HG03103 (cell line): ENCODE results near the gene KLHL17.
"Not testable (repeated sequence)": the region's sequence is repeated elsewhere in the genome, so short reads cannot be mapped to it uniquely, and the experiment has no call there.

ENCODE experiments used
- ATAC-seq: cut with Tn5 transposase; IDR thresholded peaks from one replicate; pipeline ENCODE4 v1.9.1; 2021; ENCODE audit warnings: low read depth; ENCODE audit not compliant: unreplicated experiment

Gene KLHL17

DNA sequence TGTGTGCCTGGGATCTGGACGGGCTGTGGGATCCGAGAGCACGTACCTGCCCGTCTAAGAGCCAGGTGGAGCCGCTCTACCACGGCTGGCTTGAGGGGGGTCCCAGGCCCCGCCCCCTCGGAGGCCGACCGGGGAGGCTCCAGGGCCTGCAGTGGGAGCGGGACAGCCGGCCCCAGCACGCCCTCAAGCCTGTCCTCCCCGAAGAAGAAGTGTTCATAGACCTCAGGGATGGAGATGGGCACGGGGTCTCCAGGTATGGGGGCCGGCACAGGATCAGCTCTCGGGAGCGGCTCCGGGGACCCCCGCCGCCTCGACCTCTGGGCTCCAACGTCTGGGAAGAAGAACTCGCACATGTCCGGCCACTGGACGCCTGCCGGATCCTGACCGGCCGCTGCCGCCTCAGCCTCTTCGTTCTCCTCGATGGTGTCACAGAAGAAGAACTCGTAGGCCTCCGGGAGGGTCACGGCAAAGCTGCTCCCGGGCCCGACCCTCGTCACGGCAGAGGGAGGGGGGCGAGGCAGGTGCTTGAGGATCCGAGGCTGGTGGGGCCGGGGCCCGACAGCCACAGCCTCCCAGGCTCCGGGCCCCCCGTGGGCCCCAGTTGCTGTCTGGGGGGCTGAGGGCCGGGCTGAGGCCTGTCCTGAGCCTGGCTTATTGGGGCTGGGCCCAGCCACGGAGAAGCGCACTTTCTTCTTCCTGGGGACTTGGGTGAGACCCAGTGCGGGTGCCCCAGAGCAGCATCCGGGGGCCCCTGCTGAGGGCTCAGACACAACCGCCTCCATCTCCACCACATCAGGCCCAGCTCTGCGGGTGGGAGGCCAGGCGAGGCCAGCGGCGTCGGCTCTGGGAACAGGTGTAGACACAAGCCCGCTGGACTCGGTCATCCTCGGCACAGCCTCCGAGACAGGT, 18.7 kb downstream of the KLHL17 start:
- ATAC-seq = no peak

DNA sequence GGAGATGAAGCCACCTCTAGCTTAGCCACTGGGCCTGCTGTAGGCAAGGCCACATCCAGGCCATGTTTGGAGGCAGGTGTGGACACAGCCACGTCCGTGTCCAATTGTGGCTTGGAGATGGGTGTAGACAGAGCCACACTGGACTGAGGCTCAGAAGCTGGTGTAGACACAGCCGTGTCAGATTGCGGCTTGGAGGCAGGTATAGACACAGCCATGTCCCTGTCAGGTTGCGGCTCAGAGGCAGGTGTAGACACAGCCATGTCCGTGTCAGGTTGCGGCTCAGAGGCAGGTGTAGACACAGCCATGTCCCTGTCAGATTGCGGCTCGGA, 19.3 kb downstream of the KLHL17 start:
- ATAC-seq = no peak

DNA sequence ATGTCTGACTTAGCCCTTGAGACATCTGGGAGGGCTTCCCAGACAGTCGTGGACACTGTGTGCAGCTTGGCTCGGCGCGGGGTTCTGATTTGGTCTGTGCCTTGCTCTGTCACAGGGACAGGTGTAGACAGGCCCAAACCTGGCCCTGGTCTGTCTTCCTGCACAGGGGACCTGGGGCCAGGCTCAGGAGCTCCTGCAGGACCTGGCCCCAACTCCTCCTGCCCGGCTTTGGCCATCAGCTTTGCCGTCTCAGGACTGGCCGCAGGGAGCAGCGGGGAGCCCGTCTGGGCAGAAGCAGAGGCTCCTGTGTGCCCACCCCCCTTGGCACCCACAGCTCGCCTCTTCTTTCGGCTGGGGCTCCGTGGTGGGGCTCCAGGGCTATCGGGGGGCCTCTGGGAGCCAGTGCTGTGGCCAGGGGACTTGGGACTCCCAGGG, 19.8 kb downstream of the KLHL17 start:
- ATAC-seq = no peak

DNA sequence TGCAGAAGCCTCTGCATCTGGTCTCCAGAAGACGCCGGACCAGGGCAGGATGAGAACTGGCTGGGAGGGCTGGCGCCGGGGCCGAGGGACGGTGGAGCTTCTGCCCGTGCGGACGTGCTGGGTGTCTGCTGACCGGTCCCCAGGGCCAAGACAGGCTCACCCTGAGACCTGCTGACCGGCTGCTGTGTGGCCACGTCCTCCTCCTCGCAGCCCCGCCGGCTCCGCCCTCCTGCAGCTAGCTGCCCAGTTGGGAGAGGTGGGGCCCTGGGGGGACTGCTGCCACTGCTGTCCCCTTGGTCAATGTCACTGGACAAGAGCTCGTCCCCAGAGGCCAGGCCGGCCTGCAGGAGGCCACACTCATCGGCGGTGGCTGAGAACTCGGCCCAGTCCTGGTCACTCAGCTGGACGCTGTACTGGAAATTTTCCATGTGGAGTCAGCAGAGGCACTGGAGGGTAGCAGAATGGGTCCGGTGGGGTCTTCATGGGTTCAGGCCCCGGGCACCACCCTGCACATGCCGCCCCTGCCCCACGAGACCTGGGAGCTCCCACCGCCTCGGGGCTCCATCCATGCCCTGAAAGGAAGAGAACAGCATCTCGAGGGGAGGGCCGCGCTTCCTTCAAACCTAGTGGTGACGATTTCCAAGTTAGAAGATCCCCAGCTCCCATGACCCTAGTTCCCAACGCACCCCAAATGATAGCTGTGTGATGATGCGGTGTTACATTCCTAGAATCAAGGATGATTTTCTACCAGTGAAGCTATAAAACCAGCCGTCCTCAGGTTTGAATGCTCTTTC, 20.4 kb downstream of the KLHL17 start:
- ATAC-seq = no peak

DNA sequence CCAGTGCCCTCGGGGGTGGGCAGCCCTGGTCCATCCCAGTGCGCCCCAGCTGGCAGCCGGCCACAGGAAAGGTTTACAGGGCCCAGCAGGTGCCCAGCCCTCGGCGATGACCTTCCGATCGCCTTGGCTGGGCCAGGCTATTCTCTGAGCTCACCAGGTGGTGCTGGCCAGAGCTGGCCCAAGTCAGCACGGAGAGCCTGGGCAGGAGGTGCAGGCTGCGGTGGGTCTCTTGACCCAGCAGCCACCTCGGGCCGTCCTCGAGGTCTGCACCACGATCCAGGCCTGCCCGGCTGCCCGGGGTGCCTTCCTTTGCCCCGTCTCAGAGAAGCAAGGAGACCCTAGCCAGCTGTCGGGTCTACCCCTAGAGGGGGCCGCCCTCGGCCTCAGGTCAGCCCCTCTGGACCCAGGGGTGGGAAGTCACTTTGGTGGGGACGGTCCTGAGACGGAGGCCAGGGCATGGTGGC, 21.1 kb downstream of the KLHL17 start:
- ATAC-seq = no peak

DNA sequence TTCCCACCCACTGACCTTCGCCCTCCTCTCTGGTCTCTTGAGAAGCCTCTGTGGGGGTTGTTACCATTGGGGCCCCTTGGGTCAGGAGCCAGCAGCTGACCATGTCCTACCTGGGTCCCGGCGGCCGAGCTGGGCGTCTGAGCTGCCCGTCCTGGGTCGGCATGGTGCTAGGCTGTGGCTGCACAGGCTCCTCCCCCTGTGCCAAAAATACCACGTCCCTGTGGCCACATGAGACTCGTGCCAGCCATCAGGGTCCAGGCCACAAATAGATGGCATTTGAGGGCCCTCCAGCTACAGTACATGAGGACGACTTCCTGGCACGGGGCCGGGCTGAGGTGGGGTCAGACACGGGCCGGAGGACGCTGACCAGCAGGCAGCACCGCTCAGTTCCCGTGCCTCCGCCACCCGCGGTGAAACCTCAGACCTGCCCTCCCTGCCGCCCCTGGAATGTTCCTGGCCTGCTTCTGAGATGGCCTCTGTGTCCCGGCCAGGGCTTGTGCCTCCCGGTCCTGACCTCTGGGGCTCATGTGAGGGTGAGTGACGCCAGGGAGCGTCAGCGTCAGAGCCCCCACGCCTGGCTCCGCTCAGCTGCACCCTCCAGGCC, 21.7 kb downstream of the KLHL17 start, which contains the start of gene PERM1:
Gene PERM1 (minus strand): TSS at position 139 of the 604 bp plus-strand sequence. CDS start 1,064 bp downstream, outside the sequence.
- ATAC-seq = no peak

DNA sequence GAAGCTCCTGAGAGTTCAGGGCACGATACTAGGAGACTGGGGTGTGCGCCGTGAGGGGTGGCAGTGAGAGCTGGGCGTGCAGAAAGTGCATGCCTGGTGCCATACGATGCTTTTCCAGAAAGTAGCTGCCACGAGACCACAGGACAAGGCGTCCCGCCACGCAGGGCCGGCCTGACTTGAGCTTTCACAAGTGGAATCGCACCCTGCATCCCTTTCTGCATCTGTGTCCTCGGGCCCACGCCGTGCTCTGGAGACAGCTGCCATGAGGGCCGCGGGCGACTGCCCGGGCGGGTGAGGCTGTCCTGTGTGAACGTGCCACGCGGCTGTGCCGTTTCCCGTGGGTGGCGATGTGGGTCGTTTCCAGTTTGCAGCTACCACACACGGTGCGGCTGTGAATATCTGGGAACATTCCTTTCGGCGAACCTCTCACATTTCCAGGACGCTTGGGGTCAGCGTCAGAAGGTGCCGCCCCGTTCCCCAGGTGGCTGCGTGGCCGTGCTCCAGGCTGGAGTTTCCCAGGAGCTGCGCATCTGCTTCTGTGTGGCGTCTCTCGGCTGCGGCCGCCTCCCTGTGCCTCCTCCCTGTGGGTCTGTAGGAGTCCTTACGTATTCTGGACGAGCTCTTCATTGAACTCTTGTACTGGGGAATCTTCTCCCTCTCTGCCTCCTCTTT, 22.5 kb downstream of the KLHL17 start:
- no peak for ATAC-seq

DNA sequence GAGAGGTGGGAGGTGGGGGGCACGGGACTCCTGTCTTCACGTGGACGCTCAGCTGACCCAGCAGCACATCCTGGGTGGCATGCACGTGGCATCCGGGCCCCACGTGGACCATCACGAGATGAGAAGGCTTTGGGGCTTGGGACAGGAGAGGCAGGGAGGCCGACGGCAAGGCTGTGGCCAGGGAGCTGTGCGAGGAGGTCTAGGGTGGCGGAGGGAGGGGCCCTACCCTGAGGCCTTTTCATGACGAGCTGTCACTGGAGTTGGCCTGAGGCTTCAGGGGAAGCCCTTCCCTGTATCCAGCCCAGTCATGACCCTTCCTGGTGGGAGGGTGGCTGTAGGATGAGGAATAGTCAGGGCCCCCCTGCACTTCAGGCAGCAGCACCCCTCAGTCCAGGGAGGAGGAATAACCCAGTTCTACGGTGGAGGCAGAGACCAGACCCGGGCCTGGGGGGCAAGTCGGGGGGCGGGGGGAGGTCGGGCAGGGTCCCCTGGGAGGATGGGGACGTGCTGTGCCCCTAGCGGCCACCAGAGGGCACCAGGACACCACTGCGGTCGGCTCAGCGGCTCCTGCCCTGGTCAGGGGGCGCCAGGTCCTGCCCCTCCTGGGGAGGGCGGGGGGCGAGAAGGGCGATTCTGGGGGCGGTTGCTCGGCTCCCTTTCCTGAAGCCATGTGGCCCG, 23.6 kb downstream of the KLHL17 start:
- no peak for ATAC-seq

DNA sequence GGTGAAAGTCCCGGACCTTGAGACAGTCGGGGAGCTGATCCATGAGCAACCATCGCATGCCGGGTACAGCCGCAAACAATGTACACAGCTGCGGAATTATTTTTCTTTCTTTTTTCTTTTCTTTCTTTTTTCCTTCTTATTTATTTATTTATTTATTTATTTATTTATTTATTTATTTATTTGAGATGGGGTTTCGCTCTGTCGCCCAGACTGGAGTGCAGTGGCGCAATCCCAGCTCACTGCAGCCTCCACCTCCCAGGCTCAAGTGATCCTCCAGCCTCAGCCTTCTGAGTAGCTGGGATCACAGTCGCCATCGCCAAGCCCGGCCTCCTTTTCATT, 24.1 kb downstream of the KLHL17 start:
- ATAC-seq = no peak

DNA sequence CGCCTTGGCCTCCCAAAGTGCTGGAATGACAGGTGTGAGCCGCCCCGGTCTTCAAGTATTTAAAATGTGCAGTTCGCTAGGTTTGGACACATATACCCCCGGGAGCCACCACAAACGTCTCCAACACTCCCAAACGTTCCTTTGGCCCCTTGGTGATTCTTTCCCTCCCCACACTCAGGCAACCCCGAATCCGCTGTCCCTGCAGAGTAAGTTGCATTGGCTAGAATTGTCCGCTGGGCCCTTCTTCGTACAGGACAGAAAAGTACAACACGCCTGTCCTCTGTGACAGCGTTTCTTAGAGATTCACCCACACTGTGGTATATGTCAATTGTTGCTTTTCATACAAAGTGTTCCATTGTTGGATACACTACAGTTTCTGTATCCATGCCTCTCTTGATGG, 24.7 kb downstream of the KLHL17 start:
- ATAC-seq = no peak

DNA sequence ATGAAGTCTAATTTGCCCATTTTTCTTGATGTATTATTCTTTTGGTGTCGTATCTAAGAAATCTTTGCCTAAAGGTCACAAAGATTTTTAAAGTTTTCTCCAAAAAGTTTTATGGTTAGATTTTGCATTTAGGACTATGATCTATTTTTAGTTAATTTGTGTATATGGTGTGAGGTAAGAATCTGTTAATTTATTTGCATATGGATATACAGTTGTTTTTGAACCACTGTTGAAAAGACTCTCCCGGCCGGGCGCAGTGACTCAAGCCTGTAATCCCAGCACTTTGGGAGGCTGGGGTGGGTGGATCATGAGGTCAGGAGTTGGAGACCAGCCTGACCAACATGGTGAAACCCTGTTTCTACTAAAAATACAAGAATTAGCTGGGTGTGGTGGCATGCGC, 27.7 kb downstream of the KLHL17 start:
- ATAC-seq = not testable (repeated sequence)

DNA sequence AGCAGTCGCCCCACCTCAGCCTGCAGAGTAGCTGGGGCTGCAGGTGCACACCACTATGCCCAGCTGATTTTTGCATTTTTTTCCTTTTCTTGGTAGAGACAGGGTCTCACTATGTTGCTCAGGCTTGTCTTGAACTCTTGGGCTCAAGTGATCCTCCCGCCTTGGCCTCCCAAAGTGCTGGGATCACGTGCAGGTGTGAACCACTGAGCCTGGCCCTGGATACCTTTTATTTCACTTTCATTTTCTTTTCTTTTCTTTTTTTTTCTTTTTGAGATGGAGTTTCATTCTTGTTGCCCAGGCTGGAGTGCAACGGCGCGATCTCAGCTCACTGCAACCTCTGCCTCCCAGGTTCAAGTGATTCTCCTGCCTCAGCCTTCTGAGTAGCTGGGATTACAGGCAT, 30.9 kb downstream of the KLHL17 start:
- not testable (repeated sequence) for ATAC-seq

DNA sequence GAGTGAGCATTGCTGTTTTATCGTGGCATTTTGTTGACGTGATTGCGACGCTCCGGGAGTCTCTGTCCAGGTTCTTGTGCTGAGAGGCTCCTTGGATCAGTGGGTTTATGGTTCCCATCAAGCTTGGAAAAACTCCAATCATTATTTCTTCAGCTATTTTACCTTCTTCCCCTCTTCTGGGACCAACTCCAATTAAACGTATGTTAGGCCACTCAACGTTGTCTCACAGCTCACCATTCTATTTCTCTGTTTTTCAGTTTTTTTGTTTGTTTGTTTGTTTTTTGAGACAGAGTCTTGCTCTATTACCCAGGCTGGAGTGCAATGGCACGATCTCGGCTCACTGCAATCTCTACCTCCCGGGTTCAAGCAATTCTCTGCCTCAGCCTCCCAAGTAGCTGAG, 31.5 kb downstream of the KLHL17 start:
- no peak for ATAC-seq

DNA sequence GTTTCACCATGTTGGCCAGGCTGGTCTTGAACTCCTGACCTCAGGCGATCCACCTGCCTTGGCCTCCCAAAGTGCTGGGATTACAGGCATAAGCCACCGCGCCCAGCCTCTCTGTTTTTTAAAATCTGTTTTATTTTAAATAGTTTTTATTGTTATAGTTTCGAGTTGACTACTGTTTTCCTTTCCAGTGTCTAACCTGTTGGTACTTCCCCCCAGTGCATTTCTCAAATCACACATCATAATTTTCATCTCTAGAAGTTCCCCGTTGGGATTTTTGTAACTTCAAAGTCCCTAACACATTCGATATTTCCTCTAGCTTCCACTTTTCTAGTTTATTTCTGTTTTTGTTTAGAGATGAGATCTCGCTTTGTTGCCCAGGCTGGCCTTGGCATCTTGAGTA, 32.0 kb downstream of the KLHL17 start:
- ATAC-seq = no peak

DNA sequence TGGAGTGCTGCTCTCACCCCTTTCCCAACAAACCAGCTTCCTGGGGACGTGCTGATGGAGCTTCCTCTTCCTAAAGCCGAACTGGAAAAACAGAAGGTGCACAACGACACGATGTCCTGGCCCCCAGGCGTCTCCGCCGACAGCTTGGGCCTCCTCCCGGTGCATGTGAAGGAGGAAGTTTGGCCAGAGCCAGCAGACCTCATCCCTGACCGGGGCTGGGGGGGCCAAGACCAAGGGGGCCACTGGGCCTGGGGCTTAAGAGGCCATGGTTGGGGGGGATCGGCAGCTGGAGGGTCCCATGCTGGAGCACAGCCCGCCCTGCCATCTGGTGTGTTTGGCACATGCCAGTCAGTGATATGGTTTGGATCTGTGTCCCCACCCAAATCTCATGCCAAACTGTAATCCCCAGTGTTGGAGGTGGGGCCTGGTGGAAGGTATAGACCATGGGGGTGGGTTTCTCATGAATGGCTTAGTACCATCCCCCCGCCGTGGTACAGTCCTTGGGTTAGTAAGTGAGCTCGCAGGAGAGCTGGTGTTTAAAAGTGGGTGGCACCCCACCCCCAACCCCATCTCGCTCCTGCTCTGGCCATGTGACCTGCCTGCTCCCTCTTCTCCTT, 33.1 kb downstream of the KLHL17 start:
- no peak for ATAC-seq

DNA sequence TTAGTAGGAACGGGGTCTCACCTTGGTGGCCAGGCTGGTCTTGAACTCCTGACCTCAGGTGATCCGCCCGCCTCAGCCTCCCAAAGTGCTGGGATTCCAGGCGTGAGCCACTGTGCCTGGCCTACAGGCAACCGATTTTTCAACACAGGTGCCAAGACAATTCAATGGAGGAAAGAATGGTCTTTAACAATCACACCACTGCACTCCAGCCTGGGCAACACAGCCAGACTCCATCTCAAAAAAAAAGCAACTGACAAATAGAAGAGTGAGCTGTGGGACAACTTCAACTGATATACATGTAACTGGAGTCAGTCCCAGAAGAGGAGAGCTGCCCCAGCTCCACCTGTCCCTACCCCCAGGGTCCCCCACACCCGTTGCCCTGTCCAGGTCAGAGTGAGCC, 34.2 kb downstream of the KLHL17 start:
- not testable (repeated sequence) for ATAC-seq

DNA sequence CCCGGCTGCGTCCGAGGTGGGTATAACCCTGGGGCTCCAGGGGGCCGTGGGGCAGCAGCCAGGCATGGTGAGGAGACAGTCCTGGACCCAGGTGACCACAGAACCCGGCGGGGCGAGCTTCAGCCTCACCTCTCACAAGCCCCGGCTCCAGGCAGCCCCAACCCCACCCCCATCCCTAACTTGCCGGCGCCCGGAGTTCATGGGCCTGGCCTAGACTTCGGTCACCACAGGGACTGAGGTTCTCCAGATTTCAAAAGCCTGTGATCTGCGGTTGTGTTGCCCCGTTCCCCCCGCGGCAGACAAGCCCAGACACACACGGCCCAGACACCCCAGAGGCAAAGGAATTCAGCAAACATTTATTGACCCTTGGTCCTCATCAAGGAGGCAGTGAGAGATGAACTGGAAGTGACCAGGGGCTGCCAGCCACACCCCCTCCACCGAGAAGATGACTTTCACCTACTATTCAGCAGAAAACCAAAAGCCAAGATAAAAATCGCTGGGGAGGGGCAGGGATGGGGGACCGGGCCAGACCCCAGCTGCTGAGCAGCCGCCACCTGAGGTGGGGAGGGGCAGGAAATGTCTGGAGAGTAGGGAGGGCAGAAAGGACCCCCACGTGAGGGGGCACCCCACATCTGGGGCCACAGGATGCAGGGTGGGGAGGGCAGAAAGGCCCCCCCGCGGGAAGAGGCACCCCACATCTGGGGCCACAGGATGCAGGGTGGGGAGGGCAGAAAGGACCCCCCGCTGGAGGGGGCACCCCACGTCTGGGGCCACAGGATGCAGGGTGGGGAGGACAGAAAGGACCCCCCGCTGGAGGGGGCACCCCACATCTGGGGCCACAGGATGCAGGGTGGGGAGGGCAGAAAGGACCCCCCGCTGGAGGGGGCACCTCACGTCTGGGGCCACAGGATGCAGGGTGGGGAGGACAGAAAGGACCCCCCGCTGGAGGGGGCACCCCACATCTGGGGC, 35.6 kb downstream of the KLHL17 start:
- ATAC-seq = no peak

DNA sequence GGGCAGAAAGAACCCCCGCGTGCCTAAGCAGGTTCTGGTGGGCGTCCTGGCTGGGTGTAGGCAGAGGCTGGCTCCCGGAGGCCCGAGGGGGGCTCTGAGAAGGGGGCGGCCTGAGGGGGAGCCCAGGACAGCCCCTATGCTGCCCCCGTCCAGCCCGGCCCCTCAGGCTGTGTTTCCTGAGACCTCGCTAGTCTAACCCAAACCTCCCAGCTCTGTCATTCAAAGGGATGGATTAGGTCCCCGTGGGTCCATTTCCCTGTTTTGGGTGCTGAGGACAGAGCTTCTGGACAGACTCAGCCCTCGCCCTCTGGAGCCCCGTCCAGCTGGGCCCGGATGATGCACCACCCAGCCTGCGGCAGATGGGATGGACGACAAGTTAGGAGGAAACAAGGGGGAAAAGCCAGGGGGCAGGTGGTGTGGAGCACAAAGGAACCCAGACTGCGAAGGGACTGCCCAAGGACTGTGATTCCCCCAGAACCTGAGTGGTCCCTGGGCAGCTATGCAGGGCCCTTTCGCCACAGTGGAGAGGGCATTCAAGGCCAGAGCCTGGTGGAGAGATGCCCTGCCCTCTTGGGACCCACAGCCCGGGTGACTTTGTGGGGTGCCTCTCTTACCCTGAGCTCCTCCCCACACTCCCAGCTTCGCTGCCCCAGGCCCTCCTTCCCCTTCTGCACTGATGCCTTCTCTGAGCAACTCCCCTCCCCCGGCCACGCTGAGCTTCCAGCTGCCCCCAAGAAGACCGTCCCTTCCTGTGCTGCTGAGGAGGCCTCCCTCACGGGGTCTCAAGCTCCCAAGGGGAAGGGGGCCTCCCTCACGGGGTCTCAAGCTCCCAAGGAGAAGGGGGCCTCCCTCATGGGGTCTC, 36.7 kb downstream of the KLHL17 start:
- ATAC-seq = no peak
